WTC11 (cell line): Measurements from ENCODE around the gene TNS3. TPM values are rescaled to one million over a fixed set of nuclear protein-coding genes. Genes with fewer than 3 reads are reported as not detected.

Source experiments
- ATAC-seq: fragments of 200-7000 bp; cut with Tn5 transposase; 2 replicates; pipeline ENCODE4 v1.10.0; 2021; ENCODE audit warnings: mild to moderate bottlenecking, moderate library complexity
- CTCF ChIA-PET: fragments of 300-600 bp; sonication (Branson Sonifier 250); formaldehyde crosslinking; loops from one replicate; lab custom pipeline; 2021; ENCODE audit warnings: antibody characterized with exemption; lab: Charles Lee
- POLR2A ChIA-PET: fragments of 350-600 bp; sonication (Branson Sonifier 250); formaldehyde crosslinking; loops from one replicate; lab custom pipeline; 2021; ENCODE audit warnings: antibody characterized with exemption; lab: Charles Lee
- DNase-seq: peaks from one replicate; pipeline ENCODE4 v3.0.0; 2021; ENCODE audit warnings: low spot score
- H3K27ac Mint-ChIP-seq: 2 replicates; pipeline ENCODE4 v1.8.0; 2021; ENCODE audit warnings: mixed read lengths
- H3K27me3 Mint-ChIP-seq: 2 replicates; pipeline ENCODE4 v1.8.0; 2021; ENCODE audit warnings: low read depth, mild to moderate bottlenecking, moderate library complexity, mixed read lengths
- H3K36me3 Mint-ChIP-seq: 2 replicates; pipeline ENCODE4 v1.8.0; 2021; ENCODE audit warnings: mixed read lengths
- H3K4me1 Mint-ChIP-seq: 2 replicates; pipeline ENCODE4 v1.8.0; 2022; ENCODE audit warnings: mixed read lengths
- H3K4me3 Mint-ChIP-seq: 2 replicates; pipeline ENCODE4 v1.8.0; 2021; ENCODE audit warnings: mild to moderate bottlenecking, moderate library complexity, mixed read lengths
- H3K9me3 Mint-ChIP-seq: 2 replicates; pipeline ENCODE4 v1.8.0; 2021; ENCODE audit warnings: mixed read lengths
- CTCF ChIP-seq: fragments of 200-600 bp; IDR thresholded peaks from 2 replicates; pipeline ENCODE4 v1.8.0; 2022; ENCODE audit warnings: antibody characterized with exemption
- KAT7 ChIP-seq: sonication (generic); formaldehyde crosslinking; IDR thresholded peaks from 2 replicates; pipeline ENCODE4 v1.8.1; 2023; ENCODE audit warnings: missing genetic modification reagents, mild to moderate bottlenecking, borderline replicate concordance
- ZBTB21 ChIP-seq: sonication (generic); formaldehyde crosslinking; IDR thresholded peaks from 2 replicates; pipeline ENCODE4 v1.8.1; 2023; ENCODE audit warnings: mild to moderate bottlenecking, missing genetic modification reagents, borderline replicate concordance
- ZNF121 ChIP-seq: sonication (generic); formaldehyde crosslinking; IDR thresholded peaks from 2 replicates; pipeline ENCODE4 v1.8.0; 2023; ENCODE audit warnings: missing genetic modification reagents
- ZNF219 ChIP-seq: sonication (generic); formaldehyde crosslinking; IDR thresholded peaks from 2 replicates; pipeline ENCODE4 v1.8.0; 2023; ENCODE audit warnings: missing genetic modification reagents, mild to moderate bottlenecking, borderline replicate concordance
- ZNF232 ChIP-seq: sonication (generic); formaldehyde crosslinking; IDR thresholded peaks from 2 replicates; pipeline ENCODE4 v1.8.0; 2022; ENCODE audit warnings: mild to moderate bottlenecking, missing genetic modification reagents
- ZNF281 ChIP-seq: sonication (generic); formaldehyde crosslinking; IDR thresholded peaks from 2 replicates; pipeline ENCODE4 v1.8.0; 2023; ENCODE audit warnings: mild to moderate bottlenecking, missing genetic modification reagents
- ZNF423 ChIP-seq: fragments of 250-450 bp; sonication (Bioruptor Pico); IDR thresholded peaks from 2 replicates; pipeline ENCODE4 v2.1.2; 2022; ENCODE audit warnings: mild to moderate bottlenecking, moderate library complexity
- ZNF532 ChIP-seq: fragments of 250-450 bp; sonication (Bioruptor Pico); IDR thresholded peaks from 2 replicates; pipeline ENCODE4 v1.9.0; 2021; ENCODE audit warnings: mild to moderate bottlenecking, borderline replicate concordance
- ZNF671 ChIP-seq: fragments of 250-450 bp; sonication (Bioruptor Pico); IDR thresholded peaks from 2 replicates; pipeline ENCODE4 v1.8.0; 2021; ENCODE audit warnings: mild to moderate bottlenecking
- total RNA-seq: library from RNA; stranded (reverse); gene quantifications from 3 replicates; pipeline ENCODE4 v1.2.3, GENCODE V29; 2021
- TF ChIP-seq, protein P1 (sequence below): fragments of 250-450 bp; sonication (Bioruptor Pico); IDR thresholded peaks from 2 replicates; pipeline ENCODE4 v1.8.0; 2021; ENCODE audit warnings: mild to moderate bottlenecking
- TF ChIP-seq, protein P2 (sequence below): sonication (generic); formaldehyde crosslinking; IDR thresholded peaks from 2 replicates; pipeline ENCODE4 v1.8.1; 2022; ENCODE audit warnings: mild to moderate bottlenecking, moderate library complexity, missing genetic modification reagents
- TF ChIP-seq, protein P3 (sequence below): sonication (generic); formaldehyde crosslinking; IDR thresholded peaks from 2 replicates; pipeline ENCODE4 v1.8.1; 2022; ENCODE audit warnings: mild to moderate bottlenecking, missing genetic modification reagents, moderate library complexity, borderline replicate concordance

The TNS3 gene
- total RNA-seq, 1 experiment from 2014 or later, result 37.7 TPM

DNA sequence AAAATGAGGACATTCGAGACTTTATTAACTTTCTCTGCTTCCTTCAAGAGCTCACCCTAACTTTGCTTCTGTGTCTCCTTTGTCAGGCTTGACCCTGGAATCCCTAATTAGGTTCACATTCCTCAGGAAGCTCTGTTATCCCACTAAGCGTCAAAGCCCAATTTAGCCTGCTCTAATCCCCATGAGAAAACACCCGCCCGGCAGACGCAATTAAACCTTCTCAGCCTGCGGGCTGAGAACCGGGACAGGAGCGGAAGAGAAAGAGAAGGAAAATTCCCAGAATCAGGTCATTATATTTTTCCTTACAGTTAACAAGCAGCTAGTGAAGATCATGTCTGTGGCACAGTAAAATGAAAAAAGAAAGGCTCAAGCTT, 93.0 kb downstream of the TNS3 start:
- ATAC-seq (peak; percentile 47), DNase-seq (no peak)
- peaks cover 4% of the 10 kb centered on the region; the same call in 1 of the 2 replicates for H3K9me3 Mint-ChIP-seq
- H3K4me1 Mint-ChIP-seq, result peaks cover 70% of the 10 kb centered on the region
- ChIA-PET CTCF (interaction anchor here (1.0 kb wide), 1 partner anchor 222 kb away, joined by 3 read pairs; no protein-coding TSS in a partner anchor), POLR2A (no interaction called here)
- H3K4me3 Mint-ChIP-seq, result no peak overlapping the region
- H3K27me3 Mint-ChIP-seq, result peaks cover 23% of the 10 kb centered on the region
- H3K27ac Mint-ChIP-seq, result no peak overlapping the region
- H3K36me3 Mint-ChIP-seq, result peaks cover 14% of the 10 kb centered on the region
- TF ChIP-seq, protein P1, sequence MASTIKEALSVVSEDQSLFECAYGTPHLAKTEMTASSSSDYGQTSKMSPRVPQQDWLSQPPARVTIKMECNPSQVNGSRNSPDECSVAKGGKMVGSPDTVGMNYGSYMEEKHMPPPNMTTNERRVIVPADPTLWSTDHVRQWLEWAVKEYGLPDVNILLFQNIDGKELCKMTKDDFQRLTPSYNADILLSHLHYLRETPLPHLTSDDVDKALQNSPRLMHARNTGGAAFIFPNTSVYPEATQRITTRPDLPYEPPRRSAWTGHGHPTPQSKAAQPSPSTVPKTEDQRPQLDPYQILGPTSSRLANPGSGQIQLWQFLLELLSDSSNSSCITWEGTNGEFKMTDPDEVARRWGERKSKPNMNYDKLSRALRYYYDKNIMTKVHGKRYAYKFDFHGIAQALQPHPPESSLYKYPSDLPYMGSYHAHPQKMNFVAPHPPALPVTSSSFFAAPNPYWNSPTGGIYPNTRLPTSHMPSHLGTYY, result no peak
- TF ChIP-seq KAT7 (CRISPR knock-in tag) (no peak), ZNF121 (CRISPR knock-in tag) (no peak), ZNF232 (CRISPR knock-in tag) (no peak), CTCF (no peak), ZNF671 (CRISPR knock-in tag) (no peak), ZBTB21 (no peak), ZNF532 (CRISPR knock-in tag) (no peak), ZNF219 (CRISPR knock-in tag) (no peak), ZNF423 (CRISPR knock-in tag) (no peak), ZNF281 (no peak)
- TF ChIP-seq, protein P2, sequence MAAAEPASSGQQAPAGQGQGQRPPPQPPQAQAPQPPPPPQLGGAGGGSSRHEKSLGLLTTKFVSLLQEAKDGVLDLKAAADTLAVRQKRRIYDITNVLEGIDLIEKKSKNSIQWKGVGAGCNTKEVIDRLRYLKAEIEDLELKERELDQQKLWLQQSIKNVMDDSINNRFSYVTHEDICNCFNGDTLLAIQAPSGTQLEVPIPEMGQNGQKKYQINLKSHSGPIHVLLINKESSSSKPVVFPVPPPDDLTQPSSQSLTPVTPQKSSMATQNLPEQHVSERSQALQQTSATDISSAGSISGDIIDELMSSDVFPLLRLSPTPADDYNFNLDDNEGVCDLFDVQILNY, result no peak
- TF ChIP-seq, protein P3, sequence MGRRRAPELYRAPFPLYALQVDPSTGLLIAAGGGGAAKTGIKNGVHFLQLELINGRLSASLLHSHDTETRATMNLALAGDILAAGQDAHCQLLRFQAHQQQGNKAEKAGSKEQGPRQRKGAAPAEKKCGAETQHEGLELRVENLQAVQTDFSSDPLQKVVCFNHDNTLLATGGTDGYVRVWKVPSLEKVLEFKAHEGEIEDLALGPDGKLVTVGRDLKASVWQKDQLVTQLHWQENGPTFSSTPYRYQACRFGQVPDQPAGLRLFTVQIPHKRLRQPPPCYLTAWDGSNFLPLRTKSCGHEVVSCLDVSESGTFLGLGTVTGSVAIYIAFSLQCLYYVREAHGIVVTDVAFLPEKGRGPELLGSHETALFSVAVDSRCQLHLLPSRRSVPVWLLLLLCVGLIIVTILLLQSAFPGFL (CRISPR knock-in tag), result no peak
